PC-9 (cell line): ENCODE measurements around the gene DAB2.

Source experiments
- EZH2 ChIP-seq: fragments of 200-600 bp; sonication (generic); IDR thresholded peaks from 2 replicates; pipeline ENCODE4 v1.8.0; 2017; ENCODE audit warnings: antibody characterized with exemption, low read depth
- TF ChIP-seq, protein P1 (sequence below): fragments of 200-600 bp; sonication (generic); conservative IDR thresholded peaks from 2 replicates; pipeline ENCODE4 v1.6.1; 2017; ENCODE audit warnings: mixed run types, antibody characterized with exemption, mild to moderate bottlenecking, moderate library complexity

DNA sequence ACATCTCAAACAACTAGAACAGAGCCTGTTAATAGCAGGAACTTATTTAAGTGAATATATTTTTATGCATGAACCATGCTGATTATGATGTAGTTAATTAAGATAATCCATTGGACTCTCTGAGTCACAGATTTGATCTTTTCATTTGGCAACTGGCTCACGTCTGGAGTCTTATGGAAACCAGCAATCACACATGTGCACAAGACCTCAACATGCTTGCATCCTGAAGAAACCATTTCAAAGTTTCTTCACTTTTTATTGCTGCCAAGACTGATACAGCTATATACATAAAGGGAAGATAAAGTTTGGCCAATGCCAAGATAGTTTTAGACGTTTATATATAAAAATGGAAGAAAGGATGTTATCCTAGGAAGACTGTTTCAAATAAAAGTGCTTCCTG, 47.2 kb downstream of the DAB2 start:
- TF ChIP-seq, protein P1, sequence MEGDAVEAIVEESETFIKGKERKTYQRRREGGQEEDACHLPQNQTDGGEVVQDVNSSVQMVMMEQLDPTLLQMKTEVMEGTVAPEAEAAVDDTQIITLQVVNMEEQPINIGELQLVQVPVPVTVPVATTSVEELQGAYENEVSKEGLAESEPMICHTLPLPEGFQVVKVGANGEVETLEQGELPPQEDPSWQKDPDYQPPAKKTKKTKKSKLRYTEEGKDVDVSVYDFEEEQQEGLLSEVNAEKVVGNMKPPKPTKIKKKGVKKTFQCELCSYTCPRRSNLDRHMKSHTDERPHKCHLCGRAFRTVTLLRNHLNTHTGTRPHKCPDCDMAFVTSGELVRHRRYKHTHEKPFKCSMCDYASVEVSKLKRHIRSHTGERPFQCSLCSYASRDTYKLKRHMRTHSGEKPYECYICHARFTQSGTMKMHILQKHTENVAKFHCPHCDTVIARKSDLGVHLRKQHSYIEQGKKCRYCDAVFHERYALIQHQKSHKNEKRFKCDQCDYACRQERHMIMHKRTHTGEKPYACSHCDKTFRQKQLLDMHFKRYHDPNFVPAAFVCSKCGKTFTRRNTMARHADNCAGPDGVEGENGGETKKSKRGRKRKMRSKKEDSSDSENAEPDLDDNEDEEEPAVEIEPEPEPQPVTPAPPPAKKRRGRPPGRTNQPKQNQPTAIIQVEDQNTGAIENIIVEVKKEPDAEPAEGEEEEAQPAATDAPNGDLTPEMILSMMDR = no peak
- no peak for TF ChIP-seq EZH2
